GM12872 (cell line): ENCODE data around the gene SEMA6A.

Experiments used
- TF ChIP-seq, protein P1 (sequence below): IDR thresholded peaks from 3 replicates; pipeline ENCODE4 v1.5.1; 2011; ENCODE audit warnings: low read depth, mild to moderate bottlenecking, low read length, moderate library complexity; ENCODE audit not compliant: insufficient read depth

The SEMA6A gene

DNA sequence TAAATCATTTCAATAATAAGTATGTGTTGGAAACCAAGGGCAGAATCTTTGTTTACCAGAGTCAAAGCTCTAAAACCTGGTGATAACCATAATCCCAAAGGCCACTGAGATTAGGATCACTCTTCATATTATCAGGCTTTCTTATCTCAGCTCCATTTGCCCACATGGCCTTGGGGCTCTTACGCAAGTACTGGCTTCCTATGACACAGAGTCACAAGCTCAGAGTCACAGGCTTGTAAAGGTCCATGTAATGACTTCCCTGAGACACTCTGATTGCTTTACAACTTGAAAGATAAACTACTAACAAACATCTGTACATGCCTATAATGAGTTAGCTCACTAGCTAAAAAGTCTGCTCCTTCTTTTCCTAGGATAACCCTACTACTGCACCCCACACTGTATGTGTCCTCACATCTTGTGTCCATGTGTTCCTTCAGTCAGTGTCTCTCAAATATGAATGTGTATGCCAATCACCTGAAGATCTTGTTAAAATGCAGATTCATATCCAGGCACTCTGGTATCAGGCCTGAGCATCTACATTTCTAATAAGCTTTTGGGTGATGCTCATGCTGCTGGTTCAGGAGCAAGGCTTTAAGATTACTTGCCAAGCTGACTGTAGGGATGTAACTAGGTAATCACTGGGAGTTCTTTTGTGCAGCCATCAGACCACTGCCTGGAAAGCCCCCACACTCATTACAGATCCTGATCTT, 28.4 kb downstream of the SEMA6A start:
- TF ChIP-seq, protein P1, sequence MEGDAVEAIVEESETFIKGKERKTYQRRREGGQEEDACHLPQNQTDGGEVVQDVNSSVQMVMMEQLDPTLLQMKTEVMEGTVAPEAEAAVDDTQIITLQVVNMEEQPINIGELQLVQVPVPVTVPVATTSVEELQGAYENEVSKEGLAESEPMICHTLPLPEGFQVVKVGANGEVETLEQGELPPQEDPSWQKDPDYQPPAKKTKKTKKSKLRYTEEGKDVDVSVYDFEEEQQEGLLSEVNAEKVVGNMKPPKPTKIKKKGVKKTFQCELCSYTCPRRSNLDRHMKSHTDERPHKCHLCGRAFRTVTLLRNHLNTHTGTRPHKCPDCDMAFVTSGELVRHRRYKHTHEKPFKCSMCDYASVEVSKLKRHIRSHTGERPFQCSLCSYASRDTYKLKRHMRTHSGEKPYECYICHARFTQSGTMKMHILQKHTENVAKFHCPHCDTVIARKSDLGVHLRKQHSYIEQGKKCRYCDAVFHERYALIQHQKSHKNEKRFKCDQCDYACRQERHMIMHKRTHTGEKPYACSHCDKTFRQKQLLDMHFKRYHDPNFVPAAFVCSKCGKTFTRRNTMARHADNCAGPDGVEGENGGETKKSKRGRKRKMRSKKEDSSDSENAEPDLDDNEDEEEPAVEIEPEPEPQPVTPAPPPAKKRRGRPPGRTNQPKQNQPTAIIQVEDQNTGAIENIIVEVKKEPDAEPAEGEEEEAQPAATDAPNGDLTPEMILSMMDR = no peak

DNA sequence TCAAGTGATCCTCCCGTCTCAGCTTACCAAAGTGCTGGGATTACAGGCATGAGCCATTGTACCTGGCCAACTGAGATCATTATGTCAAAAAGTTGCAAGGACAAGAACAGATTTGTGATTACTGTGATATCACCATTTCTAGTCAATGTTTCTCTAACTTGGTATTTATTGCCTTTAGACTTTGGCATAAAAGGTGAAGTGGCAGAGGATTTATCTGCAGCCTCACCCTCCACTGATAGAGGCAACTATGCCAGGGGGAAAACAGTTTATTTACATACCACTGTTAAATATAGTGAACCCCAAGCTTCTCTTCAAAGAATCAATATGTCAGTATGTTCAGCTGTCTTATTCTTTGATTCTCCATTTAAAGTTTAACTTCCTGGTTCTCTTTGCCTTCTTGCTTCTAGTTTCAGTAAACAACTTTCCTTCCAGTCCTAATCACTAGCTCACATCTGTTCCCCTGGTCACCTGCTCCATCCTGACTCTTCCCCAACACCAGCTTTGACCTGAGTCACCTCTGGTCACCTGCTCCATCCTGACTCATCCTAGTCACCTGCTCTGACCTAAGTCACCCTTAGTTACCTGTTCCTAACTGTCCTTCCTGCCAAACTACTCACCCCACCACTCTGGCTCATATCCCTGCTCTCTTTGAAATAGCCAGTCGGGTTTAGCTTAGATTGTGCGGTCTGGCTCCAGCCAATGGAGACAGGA, 29.9 kb downstream of the SEMA6A start:
- TF ChIP-seq, protein P1 = no peak

DNA sequence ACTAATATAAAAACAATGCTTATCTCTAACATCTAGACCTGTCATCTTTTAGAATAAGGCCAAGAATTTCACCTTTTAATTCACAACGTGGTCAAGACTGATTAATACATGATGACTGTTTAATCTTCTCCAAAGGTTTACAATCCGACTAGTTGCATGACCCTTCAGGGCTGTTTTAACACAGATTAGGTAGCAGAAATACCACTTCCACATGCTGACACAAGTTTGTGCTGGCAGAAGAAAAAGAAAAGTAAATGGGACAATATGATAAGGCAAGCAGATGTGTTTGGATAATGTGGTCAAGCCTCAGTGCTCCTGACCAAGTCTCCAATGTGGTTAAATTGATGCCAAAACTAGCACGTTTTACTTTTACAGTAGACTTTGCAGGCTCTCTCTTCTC, 31.1 kb downstream of the SEMA6A start:
- TF ChIP-seq, protein P1 = no peak

DNA sequence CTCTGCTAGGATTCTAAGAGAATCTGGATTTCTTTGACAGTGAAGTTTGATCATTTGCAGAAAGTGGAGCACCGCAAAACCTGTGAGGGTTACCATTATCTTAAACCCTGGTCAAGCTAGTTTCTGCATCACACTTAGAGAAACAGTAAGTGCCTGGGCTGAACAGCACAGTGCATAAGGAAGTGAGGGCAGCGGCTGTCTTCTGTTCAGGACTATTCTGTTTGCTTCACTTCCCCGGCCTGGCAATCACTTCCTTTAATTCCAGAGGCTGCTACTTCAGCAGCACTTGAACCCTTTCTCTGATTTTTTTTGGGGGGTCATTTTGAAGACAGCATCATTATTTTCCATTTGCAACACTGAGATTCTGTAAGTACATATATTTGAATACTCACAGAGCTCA, 32.0 kb downstream of the SEMA6A start:
- TF ChIP-seq, protein P1 = no peak

DNA sequence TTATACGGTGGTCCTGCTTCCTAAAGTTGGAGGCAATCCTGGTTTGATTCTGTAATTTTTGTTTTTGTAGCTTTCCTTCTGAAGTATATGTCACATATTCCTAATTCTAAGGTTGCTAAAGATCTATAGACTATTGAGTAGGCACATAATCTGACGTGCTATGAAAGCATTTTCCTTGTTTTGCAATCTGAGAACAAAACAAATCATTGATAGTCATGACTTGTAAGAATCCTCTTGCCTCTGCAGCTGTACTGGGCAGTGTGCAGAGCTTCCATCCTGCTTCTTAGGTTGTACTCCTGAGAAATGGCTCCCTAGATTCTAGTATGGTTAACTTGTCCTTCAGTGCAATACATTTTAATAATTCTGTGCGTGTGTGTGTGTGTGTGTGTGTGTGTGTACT, 35.4 kb downstream of the SEMA6A start:
- TF ChIP-seq, protein P1 = no peak

DNA sequence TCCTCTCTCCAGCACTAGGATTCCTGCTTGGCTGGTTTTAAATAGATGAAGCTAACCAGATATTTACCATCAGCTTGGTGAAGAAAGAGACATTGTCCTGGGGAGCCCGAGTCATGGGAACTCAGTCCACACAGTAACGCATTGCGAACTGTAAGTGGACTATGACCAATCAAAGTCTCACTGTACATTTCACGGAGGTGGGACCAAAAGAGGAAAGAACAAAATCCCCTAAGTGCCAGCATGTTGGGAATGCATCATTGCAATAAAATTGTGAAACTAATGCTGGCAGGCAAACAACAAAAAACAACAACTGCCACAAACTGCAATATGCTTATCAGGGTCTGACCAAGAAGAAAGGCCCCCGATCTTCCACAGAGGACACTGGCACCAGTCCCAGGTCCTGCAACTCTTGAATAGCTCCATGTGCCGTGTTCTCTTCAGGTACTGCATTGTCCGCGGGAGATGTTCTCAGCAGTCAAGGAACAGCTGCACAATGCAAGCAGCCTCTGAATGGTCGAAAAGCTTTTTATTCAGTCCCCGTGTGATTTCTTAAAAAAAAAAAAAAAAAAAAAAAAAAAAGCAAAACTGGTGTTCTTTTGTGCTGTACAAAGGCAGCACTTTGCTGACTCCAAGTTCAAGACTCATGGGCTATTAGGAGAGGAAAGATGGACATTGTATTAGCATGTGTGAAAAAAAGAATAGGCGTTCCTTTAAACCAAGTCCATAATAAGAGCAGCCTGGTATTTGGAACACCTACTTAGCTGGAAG, 38.1 kb downstream of the SEMA6A start:
- TF ChIP-seq, protein P1 = no peak

DNA sequence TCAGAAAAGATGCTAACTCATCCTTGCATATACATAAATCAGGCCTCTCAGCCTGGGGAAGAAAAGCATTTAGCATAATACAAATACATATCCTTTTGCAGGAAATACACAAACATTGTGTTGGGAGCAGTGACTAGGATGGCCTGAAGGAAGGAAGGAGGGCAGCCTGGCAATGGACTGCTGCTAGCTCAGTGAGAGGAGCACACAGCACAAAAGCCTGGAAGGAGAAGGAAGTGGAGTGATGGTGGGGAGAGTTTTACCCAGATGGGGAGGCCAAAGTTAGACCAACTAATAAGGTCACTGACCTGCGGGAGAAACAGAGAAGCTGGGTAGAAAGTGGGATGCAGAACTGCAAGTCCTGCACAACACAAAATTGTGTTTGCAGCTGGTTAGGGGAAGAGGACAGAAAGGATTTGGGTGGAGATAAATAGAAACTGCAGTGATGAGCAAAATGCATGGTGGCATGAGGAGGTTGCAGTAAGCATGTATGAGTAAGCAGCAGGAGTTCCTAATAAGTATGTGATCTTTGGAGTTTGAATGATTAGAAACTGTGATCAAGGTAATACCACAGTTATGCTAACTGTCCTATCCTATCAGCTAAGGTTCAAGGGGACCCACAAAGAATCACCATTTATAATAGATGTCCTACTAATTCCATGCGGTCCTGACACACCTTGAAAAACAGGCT, 39.5 kb downstream of the SEMA6A start:
- TF ChIP-seq, protein P1 = no peak
